GM19324 (cell line): ENCODE results near the gene PRKG1.
"Not testable (repeated sequence)": the region's sequence is repeated elsewhere in the genome, so short reads cannot be mapped to it uniquely, and the experiment has no call there.

Experiments
- ATAC-seq: cut with Tn5 transposase; IDR thresholded peaks from one replicate; pipeline ENCODE4 v1.9.1; 2021; ENCODE audit warnings: mild to moderate bottlenecking, moderate library complexity; ENCODE audit not compliant: unreplicated experiment, low FRiP score

Gene PRKG1

GRCh38 chr10:51257511-51258248 is 183.4 kb downstream of the PRKG1 start:
- ATAC-seq: no peak

- no peak for ATAC-seq
Measured at GRCh38 chr10:51260376-51260775, 186.1 kb downstream of the PRKG1 start.

GRCh38 chr10:51266496-51266895 is 192.2 kb downstream of the PRKG1 start:
- no peak for ATAC-seq

DNA sequence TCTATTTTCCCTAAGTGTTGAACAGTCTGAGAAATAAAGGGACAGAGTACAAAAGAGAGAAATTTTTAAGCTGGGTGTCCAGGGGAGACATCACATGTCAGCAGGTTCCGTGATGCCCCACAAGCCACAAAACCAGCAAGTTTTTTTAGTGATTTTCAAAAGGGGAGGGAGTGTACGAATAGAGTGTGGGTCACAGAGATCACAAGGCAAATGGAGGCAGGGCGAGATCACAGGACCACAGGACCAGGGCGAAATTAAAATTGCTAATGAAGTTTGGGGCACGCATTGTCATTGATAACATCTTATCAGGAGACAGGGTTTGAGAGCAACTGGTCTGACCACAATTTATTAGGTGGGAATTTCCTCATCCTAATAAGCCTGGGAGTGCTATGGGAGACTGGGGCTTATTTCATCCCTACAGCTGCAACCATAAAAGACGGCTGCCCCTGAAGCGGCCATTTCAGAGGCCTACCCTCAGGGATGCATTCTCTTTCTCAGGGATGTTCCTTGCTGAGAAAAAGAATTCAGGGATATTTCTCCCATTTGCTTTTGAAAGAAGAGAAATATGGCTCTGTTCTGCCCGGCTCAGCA is 193.8 kb downstream of the PRKG1 start:
- ATAC-seq: not testable (repeated sequence)

DNA sequence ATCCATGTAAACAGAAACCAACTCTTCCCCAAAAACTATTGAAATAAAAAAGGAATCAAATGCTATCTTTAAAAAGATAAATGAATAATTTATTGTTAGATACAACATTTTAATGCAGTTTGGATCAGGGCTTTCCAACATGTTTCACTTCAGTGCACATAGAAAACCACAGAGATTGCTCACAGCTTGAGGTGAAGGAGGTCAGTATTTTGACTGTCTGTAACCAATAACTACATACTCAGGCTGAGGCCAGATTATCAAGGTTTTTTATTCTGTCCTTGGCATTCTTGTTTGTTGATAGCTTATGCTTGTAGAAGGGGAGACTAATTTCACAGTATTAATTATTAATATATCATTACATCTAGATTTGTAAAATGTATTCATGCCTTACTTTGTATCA is 195.5 kb downstream of the PRKG1 start:
- ATAC-seq: no peak

- ATAC-seq: no peak
Measured at GRCh38 chr10:51270936-51271530, 196.7 kb downstream of the PRKG1 start.

GRCh38 chr10:51272099-51272498 is 197.8 kb downstream of the PRKG1 start:
- ATAC-seq: not testable (repeated sequence)

- no peak for ATAC-seq
Measured at GRCh38 chr10:51272555-51272954, 198.3 kb downstream of the PRKG1 start.

GRCh38 chr10:51273574-51273973 is 199.3 kb downstream of the PRKG1 start:
- ATAC-seq: no peak

DNA sequence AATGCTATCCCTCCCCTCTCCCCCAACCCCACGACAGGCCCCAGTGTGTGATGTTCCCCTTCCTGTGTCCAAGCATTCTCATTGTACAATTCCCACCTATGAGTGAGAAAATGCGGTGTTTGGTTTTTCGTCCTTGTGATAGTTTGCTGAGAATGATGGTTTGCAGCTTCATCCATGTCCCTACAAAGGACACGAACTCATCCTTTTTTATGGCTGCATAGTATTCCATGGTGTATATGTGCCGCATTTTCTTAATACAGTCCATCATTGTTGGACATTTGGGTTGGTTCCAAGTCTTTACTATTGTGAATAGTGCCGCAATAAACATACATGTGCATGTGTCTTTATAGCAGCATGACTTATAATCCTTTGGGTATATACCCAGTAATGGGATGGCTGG is 201.8 kb downstream of the PRKG1 start:
- ATAC-seq: not testable (repeated sequence)

- not testable (repeated sequence) for ATAC-seq
Measured at GRCh38 chr10:51281387-51281786, 207.1 kb downstream of the PRKG1 start.

DNA sequence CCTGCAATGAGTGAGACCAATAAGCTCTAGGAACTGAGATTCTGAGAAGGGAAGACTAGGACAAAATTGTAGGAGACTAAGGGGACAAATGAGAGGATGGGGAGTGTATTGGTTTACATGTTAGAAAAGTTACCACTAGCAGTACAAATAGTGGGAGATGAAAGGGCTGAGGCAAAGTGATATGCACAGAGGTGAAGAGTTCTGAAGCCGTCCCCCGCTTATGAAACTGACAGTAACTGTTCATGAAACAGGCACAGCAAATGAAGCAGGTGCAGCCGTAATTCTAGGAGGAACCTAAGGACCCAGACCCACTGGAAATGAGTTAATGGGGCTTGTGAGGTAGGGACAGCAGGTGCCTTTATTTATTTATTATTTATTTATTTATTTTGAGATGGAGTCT is 211.3 kb downstream of the PRKG1 start:
- no peak for ATAC-seq

- ATAC-seq: no peak
Measured at GRCh38 chr10:51288511-51288910, 214.2 kb downstream of the PRKG1 start.

DNA sequence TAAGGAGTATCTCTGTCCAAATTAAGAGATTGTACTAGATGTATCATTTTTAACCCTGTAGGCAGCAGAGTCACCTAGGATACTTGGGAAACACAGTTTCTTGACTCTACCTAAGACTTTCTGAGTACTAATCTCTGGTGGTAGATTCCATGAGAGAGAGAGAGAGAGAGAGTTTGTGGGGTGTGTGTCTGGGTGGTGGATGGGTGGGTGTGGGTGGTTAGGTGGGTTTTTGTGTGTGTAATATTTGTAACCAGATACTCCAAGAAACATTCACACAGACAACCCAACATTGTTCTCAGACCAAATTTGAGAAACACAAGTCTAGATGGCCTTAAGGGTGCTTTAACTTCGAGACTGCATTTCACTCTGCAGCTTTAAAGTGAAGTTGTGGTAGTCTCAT is 215.2 kb downstream of the PRKG1 start:
- ATAC-seq: no peak

- ATAC-seq: no peak
Measured at GRCh38 chr10:51291961-51292360, 217.7 kb downstream of the PRKG1 start.

GRCh38 chr10:51297438-51297837 is 223.2 kb downstream of the PRKG1 start:
- no peak for ATAC-seq

DNA sequence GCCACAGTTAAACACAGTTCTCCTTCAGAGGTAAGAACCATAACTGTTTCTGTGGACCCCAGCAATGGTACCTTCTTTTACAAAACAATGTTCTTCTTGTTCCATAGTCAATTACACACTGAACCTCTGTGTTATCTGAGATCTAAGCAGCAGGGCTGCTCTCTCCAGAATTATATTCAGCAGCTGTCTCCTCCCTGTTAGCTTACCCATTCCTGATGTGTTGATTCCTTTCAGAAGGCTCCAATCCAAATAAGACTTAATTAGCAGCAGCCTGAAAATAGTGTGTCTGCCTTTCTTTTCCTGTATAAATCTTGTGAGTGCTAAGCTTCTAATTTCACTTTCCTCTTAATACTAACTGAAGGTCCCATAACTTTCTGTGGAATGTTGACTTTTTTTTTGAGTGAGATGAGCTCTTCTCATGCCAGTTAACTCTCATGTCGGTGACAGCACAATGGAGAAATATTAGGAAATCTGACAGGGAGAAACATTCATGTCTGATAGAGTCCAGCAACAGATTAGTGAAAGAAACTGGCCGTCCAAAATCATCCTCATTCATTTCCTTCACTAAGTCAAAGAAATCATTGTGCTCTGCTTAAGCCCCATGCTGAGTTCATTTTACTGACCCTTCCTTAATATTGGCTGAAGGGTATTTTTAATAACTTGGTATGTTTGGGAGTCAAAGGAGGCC is 226.5 kb downstream of the PRKG1 start:
- no peak for ATAC-seq

- no peak for ATAC-seq
Measured at GRCh38 chr10:51301644-51302043, 227.4 kb downstream of the PRKG1 start.

DNA sequence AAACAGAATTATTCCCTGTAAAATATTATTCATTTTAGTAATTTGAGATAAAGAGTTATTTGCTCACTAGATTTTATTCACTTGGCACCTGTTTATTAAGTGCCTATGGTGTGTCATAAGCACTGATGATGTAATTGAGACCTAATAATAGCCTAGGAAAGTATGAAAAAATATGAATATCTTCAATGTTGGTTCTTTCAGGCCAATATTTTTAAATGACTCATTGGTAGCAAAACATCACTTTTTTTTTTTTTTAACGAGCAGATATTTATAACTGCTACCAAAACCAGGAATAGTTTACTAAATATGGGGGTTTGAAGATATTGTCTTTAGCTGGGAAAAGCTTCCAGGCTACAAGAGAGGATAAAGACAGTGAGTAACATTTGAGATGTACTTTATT is 228.0 kb downstream of the PRKG1 start:
- ATAC-seq: no peak

DNA sequence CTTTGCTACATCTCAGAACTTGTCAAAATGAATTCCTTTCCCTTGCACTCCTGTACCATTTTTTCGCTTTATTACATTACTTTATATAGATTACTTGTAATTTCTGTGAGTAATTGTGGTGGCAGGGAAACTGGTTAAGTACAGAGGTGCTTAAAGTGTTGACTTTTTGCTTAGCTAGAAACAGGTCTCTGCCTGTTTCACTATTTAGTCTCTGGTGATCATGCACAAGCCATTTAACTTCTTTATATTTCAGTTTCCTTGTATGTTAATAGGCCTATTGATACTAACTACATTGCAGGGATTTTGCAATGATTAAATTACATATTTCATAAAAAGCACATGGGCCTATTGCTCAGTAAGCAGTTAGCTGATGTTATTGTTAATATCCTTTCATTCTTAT is 233.8 kb downstream of the PRKG1 start:
- no peak for ATAC-seq

DNA sequence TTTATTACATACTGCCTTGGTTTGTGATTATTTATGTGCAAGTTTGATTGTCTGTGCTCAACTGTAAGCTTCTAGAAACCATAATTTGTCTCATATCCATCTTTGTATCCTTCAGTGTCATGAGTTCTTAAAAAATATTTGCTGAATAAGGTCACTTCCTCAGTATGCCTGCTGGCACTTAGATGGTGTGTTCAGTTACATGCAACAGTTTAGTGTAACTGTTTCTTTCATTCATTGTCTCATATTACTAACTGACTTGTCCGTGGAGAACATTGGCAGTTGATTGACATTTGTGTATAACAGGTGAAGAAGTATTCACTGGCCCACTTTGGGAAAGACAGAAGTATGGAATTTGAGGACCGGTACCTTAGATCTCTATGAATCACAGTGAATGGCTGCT is 236.9 kb downstream of the PRKG1 start:
- ATAC-seq: no peak
